ENCODE measurements around the gene PLEK2.
"Not testable (repeated sequence)": the region's sequence is repeated elsewhere in the genome, so short reads cannot be mapped to it uniquely, and the experiment has no call there.

Gene PLEK2

DNA sequence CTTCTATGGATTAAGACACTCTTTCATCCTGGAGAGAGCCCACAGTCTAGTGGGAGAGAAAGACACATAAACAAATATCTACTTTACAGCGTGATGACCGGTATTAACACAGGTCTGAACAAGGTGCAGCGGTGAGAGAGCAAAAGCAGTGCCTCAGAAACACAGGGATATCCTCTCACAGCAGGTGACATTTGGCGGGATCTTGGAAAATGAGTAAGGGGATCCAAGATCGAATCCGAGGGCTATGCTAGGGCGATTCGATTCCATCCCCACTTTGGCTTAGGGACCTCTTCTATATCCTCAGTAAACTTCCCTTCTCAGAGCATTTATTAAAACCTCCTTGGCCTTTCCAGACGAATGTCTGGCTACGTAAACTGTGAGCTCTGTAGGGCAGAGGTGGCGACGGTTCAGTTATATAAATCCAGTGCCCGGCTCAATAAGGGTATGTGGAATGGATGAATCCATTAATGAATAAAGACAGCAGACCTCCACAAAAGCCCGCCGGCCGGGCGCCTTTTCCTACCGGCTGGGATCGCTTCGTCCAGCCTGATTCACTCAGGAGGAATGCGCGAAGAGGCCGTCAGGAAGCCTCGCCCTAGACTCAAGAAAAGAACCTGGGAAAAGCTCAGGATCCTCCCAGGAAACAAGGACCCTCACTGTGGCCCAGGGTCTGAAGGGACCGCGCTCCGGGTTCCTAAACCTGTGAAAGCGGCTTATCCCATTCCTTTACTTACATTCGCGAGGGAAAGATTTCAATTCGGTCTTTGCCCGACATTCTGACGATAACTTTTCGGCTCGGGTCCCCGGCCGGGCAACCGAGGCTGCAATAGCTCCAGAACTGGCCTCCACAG lies 52.8 kb downstream of the PLEK2 start:
- no peak for DNase-seq

DNA sequence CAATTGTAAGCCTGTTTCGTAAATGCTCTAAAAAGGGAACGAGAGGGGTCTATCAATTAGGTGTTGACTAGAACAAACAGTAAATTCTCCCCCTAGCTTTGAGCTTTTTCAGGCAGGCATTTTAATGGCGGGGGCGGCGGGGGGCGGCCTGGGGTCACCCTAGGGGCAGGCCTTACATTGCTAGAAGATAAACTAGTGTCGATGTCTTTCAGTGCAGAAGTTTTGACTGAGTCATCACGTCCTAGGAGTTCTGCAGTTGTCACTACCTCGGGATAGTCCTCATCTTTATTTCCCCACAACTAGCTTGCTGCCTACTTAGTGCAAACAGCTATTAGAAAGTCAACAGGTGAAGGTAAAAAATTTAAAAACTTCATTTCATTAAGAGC lies 54.0 kb downstream of the PLEK2 start:
- no peak for DNase-seq

DNA sequence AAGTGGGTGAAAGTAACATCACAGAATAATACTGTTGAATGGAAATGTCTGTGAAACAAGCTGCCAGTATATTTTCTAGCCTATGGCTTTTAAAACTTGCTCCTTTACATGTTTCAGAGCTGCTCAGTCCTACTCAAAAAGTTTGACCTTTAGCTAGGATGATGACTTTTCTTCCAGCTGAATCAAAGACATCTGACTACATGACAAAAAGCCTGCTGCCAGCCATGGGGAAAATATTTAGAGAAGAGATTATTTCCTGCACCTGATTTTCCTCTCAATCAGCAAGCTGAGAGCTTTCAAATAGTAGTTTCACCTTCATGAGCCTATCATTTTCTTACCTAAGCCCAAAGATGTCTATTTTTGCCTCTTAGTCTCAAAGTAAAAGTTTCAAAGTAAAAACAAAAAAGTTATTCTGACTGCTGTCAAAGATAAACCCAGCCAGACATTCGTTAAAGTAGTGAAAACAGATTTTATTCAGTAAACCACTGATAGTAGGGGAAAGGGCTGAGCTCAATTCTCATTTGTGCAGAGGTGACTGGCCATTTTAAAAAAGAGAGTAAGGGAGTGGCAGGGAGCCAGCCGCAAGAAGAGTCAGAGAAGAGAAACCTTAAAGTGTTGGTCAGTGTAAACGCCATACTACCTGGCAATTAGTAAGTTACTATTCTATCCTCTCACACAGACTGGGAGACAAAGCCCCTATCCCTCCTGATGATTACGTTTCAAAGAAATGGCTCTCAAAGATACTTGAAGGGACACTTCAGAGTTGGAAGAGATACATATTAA lies 54.6 kb downstream of the PLEK2 start:
- no peak for DNase-seq

DNA sequence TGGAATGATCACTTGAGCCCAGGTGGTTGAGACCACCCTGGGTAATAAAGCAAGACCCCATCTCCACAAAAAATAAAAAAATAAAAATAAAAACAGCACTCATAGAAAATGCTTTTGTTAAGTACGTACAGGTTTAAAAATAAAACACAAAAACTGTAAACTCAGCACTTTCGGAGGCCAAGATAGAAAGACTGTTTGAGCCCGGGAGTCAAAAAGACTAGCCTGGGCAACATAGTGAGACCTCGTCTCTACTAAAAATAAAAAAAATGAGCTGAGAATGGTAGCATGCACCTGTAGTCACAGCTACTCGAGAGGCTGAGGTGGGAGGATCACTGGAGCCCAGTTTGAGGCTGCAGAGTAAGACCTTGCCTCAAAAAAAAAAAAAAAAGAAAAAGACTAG lies 59.9 kb downstream of the PLEK2 start:
- no peak for DNase-seq

DNA sequence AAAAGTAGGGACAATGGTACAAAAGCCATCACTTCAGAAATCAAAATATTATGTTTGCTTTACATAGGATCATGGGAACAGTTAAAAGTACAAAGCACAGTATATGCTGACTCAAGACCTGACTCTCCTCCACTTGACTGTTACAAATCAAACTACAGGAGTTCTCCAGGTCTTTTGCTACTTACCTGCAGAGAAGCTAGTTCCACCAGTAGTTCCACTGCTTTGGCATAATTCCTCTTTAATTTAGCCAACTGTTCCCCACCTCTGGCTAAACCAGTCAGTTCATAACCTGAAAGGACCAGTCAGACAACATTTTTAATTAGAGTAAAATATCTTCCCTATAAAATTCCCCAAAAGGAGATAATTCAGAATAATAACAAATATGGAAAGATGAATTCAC lies 66.4 kb downstream of the PLEK2 start:
- no peak for DNase-seq

DNA sequence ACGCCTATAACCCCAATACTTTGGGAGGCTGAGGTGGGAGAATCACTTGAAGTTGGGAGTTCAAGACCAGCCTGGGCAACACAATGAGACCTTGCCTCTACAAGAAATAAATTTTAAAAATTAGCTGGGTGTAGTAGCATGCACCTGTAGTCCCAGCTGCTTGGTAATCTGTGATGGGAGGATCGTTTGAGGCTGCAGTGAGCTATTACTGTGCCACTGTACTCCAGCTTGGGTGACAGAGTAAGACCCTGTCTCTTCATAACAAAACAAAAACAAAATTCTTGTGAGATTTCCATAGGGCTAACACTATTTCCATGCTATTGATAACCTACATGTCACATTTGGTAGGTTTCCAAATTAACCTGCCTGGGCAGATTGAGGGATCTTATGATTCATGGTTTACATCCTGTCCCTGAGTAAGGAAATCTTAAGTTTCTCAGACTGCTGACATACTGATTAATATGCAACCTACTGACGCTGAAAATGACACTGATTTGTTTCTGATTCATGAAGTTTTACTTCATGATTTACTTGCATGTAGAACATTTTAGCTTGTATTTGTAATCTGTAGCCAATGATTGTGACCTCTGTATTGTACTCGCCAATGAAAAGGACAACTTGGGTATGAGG lies 68.2 kb downstream of the PLEK2 start:
- no peak for DNase-seq

DNA sequence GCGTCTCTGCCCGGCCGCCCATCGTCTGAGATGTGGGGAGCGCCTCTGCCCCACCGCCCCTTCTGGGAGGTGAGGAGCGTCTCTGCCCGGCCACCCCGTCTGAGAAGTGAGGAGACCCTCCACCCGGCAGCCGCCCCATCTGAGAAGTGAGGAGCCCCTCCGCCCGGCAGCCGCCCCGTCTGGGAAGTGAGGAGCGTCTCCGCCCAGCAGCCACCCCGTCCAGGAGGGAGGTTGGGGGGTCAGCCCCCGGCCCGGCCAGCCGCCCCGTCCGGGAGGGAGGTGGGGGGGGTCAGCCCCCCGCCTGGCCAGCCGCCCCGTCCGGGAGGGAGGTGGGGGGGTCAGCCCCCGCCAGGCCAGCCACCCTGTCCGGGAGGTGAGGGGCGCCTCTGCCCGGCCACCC lies 70.7 kb downstream of the PLEK2 start:
- not testable (repeated sequence) for DNase-seq
